ENCODE measurements around the gene RAB39A. TPM values are rescaled to one million over a fixed set of nuclear protein-coding genes. Genes with fewer than 3 reads are reported as not detected.

Gene RAB39A
- total and polyA plus RNA-seq, 4 donors = 0.14 to 3.5 (median 0.92) TPM

- Histone ChIP-seq H3K27ac (ENCODE audit: low read depth in 1 of 2, low read length in 2 of 2) (no peak overlapping the region), H3K36me3 (ENCODE audit: control insufficient read depth in 4 of 4, insufficient read depth in 3 of 4, low read depth in 1 of 4, low read length in 3 of 4) (no peaks in the 10 kb centered on the region), H3K9ac (ENCODE audit: low read depth in 1 of 2, low read length in 2 of 2) (no peak overlapping the region), H3K27me3 (ENCODE audit: control insufficient read depth in 4 of 4, insufficient read depth in 4 of 4, low read length in 3 of 4) (no peaks in the 10 kb centered on the region), H3K4me1 (ENCODE audit: control insufficient read depth in 4 of 4, insufficient read depth in 4 of 4, low read length in 3 of 4) (no peaks in the 10 kb centered on the region), H3K9me3 (ENCODE audit: control insufficient read depth in 4 of 4, low read length in 3 of 4) (no peaks in the 10 kb centered on the region), H3K4me3 (ENCODE audit: low read depth in 1 of 3, low read length in 3 of 3) (no peak overlapping the region)
- TF ChIP-seq NR2F2 (IDR thresholded peaks at IDR 0.05) (no peak), RAD21 (IDR thresholded peaks at IDR 0.05) (no peak), ZBTB33 (IDR thresholded peaks at IDR 0.05) (no peak), JUND (IDR thresholded peaks at IDR 0.05) (no peak), HNF4G (IDR thresholded peaks at IDR 0.05) (no peak), FOXA2 (IDR thresholded peaks at IDR 0.05) (no peak), YY1 (IDR thresholded peaks at IDR 0.05) (no peak), HNF4A (conservative IDR thresholded peaks at IDR 0.05) (no peak), MAX (IDR thresholded peaks at IDR 0.05) (no peak), SP1 (IDR thresholded peaks at IDR 0.05) (no peak), TAF1 (conservative IDR thresholded peaks at IDR 0.05) (no peak), EGR1 (IDR thresholded peaks at IDR 0.05; ENCODE audit: low read depth in 2 of 2) (no peak), ATF3 (IDR thresholded peaks at IDR 0.05) (no peak)
- WGBS = 72% methylated on average over 8 of the region's 8 CpGs
- DNase-seq (ENCODE audit: low spot score) = no peak
Measured at GRCh38 chr11:107963091-107963490, 34.8 kb downstream of the RAB39A start.

GRCh38 chr11:107969219-107969618, 41.0 kb downstream of the RAB39A start:
- no peak for DNase-seq (ENCODE audit: low spot score)
- TF ChIP-seq SP1 (IDR thresholded peaks at IDR 0.05) = no peak
- TF ChIP-seq ZBTB33 (IDR thresholded peaks at IDR 0.05) = no peak
- TF ChIP-seq NR2F2 (IDR thresholded peaks at IDR 0.05) = no peak
- no peak for TF ChIP-seq FOXA1 (IDR thresholded peaks at IDR 0.05)
- TF ChIP-seq RXRA (IDR thresholded peaks at IDR 0.05) = no peak
- TF ChIP-seq ATF3 (IDR thresholded peaks at IDR 0.05) = no peak
- no peak for TF ChIP-seq TAF1 (conservative IDR thresholded peaks at IDR 0.05)
- no peak for TF ChIP-seq HNF4A (conservative IDR thresholded peaks at IDR 0.05)
- TF ChIP-seq HNF4G (IDR thresholded peaks at IDR 0.05) = no peak
- no peak for TF ChIP-seq FOXA2 (IDR thresholded peaks at IDR 0.05)
- TF ChIP-seq EGR1 (IDR thresholded peaks at IDR 0.05; ENCODE audit: low read depth in 2 of 2) = no peak
- no peak for TF ChIP-seq JUND (IDR thresholded peaks at IDR 0.05)
- no peak overlapping the region for H3K4me3 ChIP-seq (ENCODE audit: low read depth in 1 of 3, low read length in 3 of 3)
- H3K9me3 ChIP-seq (ENCODE audit: control insufficient read depth in 4 of 4, low read length in 3 of 4) = no peaks in the 10 kb centered on the region
- H3K9ac ChIP-seq (ENCODE audit: low read depth in 1 of 2, low read length in 2 of 2) = no peak overlapping the region
- H3K36me3 ChIP-seq (ENCODE audit: control insufficient read depth in 4 of 4, insufficient read depth in 3 of 4, low read depth in 1 of 4, low read length in 3 of 4) = no peaks in the 10 kb centered on the region
- H3K27ac ChIP-seq (ENCODE audit: low read depth in 1 of 2, low read length in 2 of 2) = no peak overlapping the region
- no peaks in the 10 kb centered on the region for H3K27me3 ChIP-seq (ENCODE audit: control insufficient read depth in 4 of 4, insufficient read depth in 4 of 4, low read length in 3 of 4)
- no peaks in the 10 kb centered on the region for H3K4me1 ChIP-seq (ENCODE audit: control insufficient read depth in 4 of 4, insufficient read depth in 4 of 4, low read length in 3 of 4)
